Endothelial cell of umbilical vein (primary cell): Measurements from ENCODE around the gene SPAG7. TPM values are rescaled to one million over a fixed set of nuclear protein-coding genes. Genes with fewer than 3 reads are reported as not detected.

Source experiments
- BruUV-seq: library from RNA; stranded (reverse); fragments of 400-500 nt; replicated peaks from 2 replicates; lab custom pipeline; 2021; lab: Mats Ljungman, UMichigan
- CTCF ChIA-PET: fragments of 300-600, 350-600 bp; sonication (Branson Sonifier 250); formaldehyde crosslinking; loops from one replicate; lab custom pipeline; 2021; ENCODE audit warnings: antibody characterized with exemption, inconsistent platforms; lab: Charles Lee
- POLR2A ChIA-PET: fragments of 300-600, 350-600 bp; sonication (Branson Sonifier 250); formaldehyde crosslinking; loops from one replicate; lab custom pipeline; 2021; ENCODE audit warnings: antibody characterized with exemption, inconsistent platforms; lab: Charles Lee
- DNase-seq: peaks from one replicate; pipeline ENCODE4 v3.0.0-alpha.2; 2011; ENCODE audit warnings: low read depth, low spot score
- FAIRE-seq: peaks from 2 replicates; lab custom pipeline; 2011; peaks lifted over from hg19 to GRCh38; lab: Jason Lieb, UNC
- H2AFZ ChIP-seq: 2 replicates; pipeline ENCODE4 v1.6.0; 2012; ENCODE audit warnings: low read depth, low read length, control low read depth, inconsistent platforms
- H3K27ac ChIP-seq: 2 replicates; pipeline ENCODE4 v1.5.1; 2011; ENCODE audit warnings: low read depth, mild to moderate bottlenecking, control low read depth, low read length, moderate library complexity; ENCODE audit not compliant: insufficient read depth
- H3K27me3 ChIP-seq, 2 experiments: 2 replicates each; pipeline versions ENCODE4 v1.6.0 to v1.6.1; 2011; ENCODE audit warnings: low read length in 2 of 2, mixed read lengths in 1 of 2; ENCODE audit not compliant: control insufficient read depth in 2 of 2, insufficient read depth in 2 of 2
- H3K36me3 ChIP-seq, 2 experiments: 2 replicates in 1 of 2; 3 replicates in 1 of 2; pipeline ENCODE4 v1.5.1; 2011; ENCODE audit warnings: low read length in 2 of 2, mild to moderate bottlenecking in 1 of 2, moderate library complexity in 1 of 2; ENCODE audit not compliant: control insufficient read depth in 2 of 2, insufficient read depth in 2 of 2; ENCODE audit errors: extremely low read depth in 1 of 2
- H3K4me1 ChIP-seq: 3 replicates; pipeline ENCODE4 v1.5.1; 2011; ENCODE audit warnings: mild to moderate bottlenecking, low read length; ENCODE audit not compliant: control insufficient read depth, insufficient read depth; ENCODE audit errors: extremely low read depth
- H3K4me2 ChIP-seq: 2 replicates; pipeline ENCODE4 v1.6.1; 2011; ENCODE audit warnings: low read length, control low read depth, mixed read lengths; ENCODE audit not compliant: insufficient read depth
- H3K4me3 ChIP-seq, 3 experiments: fragments of 200-600 bp in 1 of 3; sonication (generic), shearing (Covaris generic) in 1 of 3; replicated peaks in 1 of 3; 2 replicates each; pipeline ENCODE4 v1.5.1; 2011 to 2016; ENCODE audit warnings: control low read depth in 3 of 3, low read length in 3 of 3, mild to moderate bottlenecking in 2 of 3, inconsistent platforms in 1 of 3, low read depth in 1 of 3, moderate library complexity in 1 of 3; ENCODE audit not compliant: insufficient read depth in 1 of 3
- H3K79me2 ChIP-seq: 2 replicates; pipeline ENCODE4 v1.6.0; 2012; ENCODE audit warnings: low read length, inconsistent platforms; ENCODE audit not compliant: control insufficient read depth, insufficient read depth
- H3K9ac ChIP-seq: replicated peaks from 2 replicates; pipeline ENCODE3; 2011; ENCODE audit warnings: low read length, control low read depth; ENCODE audit not compliant: insufficient read depth; ENCODE audit errors: extremely low read depth
- H3K9me1 ChIP-seq: replicated peaks from 3 replicates; pipeline ENCODE4 v1.6.0; 2011; ENCODE audit warnings: mild to moderate bottlenecking, low read length; ENCODE audit not compliant: control insufficient read depth, insufficient read depth; ENCODE audit errors: extremely low read depth
- H3K9me3 ChIP-seq: replicated peaks from 2 replicates; pipeline ENCODE4 v1.5.1; 2012; ENCODE audit warnings: low read length, inconsistent platforms; ENCODE audit not compliant: control insufficient read depth, insufficient read depth
- H4K20me1 ChIP-seq: replicated peaks from 2 replicates; pipeline ENCODE3; 2011; ENCODE audit warnings: mild to moderate bottlenecking, low read length; ENCODE audit not compliant: control insufficient read depth, insufficient read depth; ENCODE audit errors: extremely low read depth
- CTCF ChIP-seq, 2 donors: IDR thresholded peaks; 1 replicate in 1 of 2; 2 replicates in 1 of 2; pipeline ENCODE4 v1.5.1; 2011; ENCODE audit warnings: low read length in 2 of 2, mild to moderate bottlenecking in 2 of 2, moderate library complexity in 2 of 2, control low read depth in 1 of 2, inconsistent platforms in 1 of 2, low read depth in 1 of 2; ENCODE audit not compliant: insufficient read depth in 1 of 2; ENCODE audit errors: extremely low read depth in 1 of 2
- EZH2 ChIP-seq: IDR thresholded peaks from 2 replicates; pipeline ENCODE4 v1.6.1; 2012; ENCODE audit warnings: borderline replicate concordance, low read depth, mild to moderate bottlenecking, moderate library complexity, low read length, inconsistent platforms; ENCODE audit not compliant: severe bottlenecking
- FOS ChIP-seq: IDR thresholded peaks from 2 replicates; pipeline ENCODE4 v1.6.1; 2011; ENCODE audit warnings: mild to moderate bottlenecking, low read length, moderate library complexity, borderline replicate concordance; ENCODE audit not compliant: insufficient read depth
- GATA2 ChIP-seq: IDR thresholded peaks from 2 replicates; pipeline ENCODE4 v1.7.0; 2011; ENCODE audit warnings: low read depth, mild to moderate bottlenecking, moderate library complexity, mixed read lengths, low read length; ENCODE audit not compliant: insufficient read length, insufficient read depth
- JUN ChIP-seq: IDR thresholded peaks from 2 replicates; pipeline ENCODE4 v1.6.1; 2011; ENCODE audit warnings: borderline replicate concordance, low read depth; ENCODE audit not compliant: insufficient read length, insufficient read depth
- MAX ChIP-seq: IDR thresholded peaks from 2 replicates; pipeline ENCODE4 v1.6.1; 2011; ENCODE audit not compliant: insufficient read depth, insufficient read length
- MYC ChIP-seq: IDR thresholded peaks from one replicate; pipeline ENCODE4 v1.6.1; 2011; ENCODE audit warnings: mild to moderate bottlenecking, low read depth, low read length
- POLR2A ChIP-seq: IDR thresholded peaks from 2 replicates; pipeline ENCODE4 v1.6.1; 2012; ENCODE audit warnings: low read depth, mild to moderate bottlenecking, control low read depth, low read length
- POLR2AphosphoS5 ChIP-seq: IDR thresholded peaks from 2 replicates; pipeline ENCODE4 v1.6.1; 2012; ENCODE audit warnings: low read depth, mild to moderate bottlenecking, control low read depth, low read length, moderate library complexity; ENCODE audit not compliant: insufficient read depth
- dilution Hi-C: fragments of 300-500 bp; cut with MboI; formaldehyde crosslinking; loops from one replicate; pipeline ENCODE4 v1.15.0; 2019; ENCODE audit warnings: low sequenced_read_pairs; ENCODE audit not compliant: extremely low pct_ligation_motif_present
- intact Hi-C: fragments of 100-400 bp; cut with micrococcal nuclease; formaldehyde crosslinking; loops from one replicate; pipeline ENCODE4 v1.10.0; 2022
- polyA plus RNA-seq, 4 experiments: library from polyadenylated mRNA; depleted of rRNA in 3 of 4; stranded (reverse) in 3 of 4; unstranded in 1 of 4; fragments of >200 nt; gene quantifications; 2 replicates each; pipeline versions ENCODE4 v1.2.1 to v1.2.3, GENCODE V29; 2011 to 2012; ENCODE audit warnings: missing spikeins in 1 of 4
- total RNA-seq: library from RNA; stranded (reverse); gene quantifications from 2 replicates; pipeline ENCODE4 v1.2.3, GENCODE V29; 2021

The SPAG7 gene
- total and polyA plus RNA-seq, 2 donors (not counting 3 experiments of a cell fraction or from before 2014, with no cell fraction given) = 68.6 to 75.2 TPM

- ChIA-PET CTCF (no interaction called here), POLR2A (no interaction called here)
- dilution Hi-C loops (no loop called here), intact Hi-C loops (no loop called here)
- Histone ChIP-seq H3K27ac (no peak overlapping the region), H3K9me3 (no peaks in the 10 kb centered on the region), H4K20me1 (no peaks in the 10 kb centered on the region), H3K4me2 (no peak overlapping the region), H3K9ac (no peak overlapping the region), H3K9me1 (no peaks in the 10 kb centered on the region), H3K4me3 (no peak overlapping the region), H2AFZ (no peak overlapping the region), H3K36me3 (no peaks in the 10 kb centered on the region), H3K79me2 (peaks cover 13% of the 10 kb centered on the region), H3K27me3 (no peaks in the 10 kb centered on the region), H3K4me1 (peaks cover 9% of the 10 kb centered on the region)
- no peak for FAIRE-seq
- TF ChIP-seq MYC = no peak
- TF ChIP-seq FOS = no peak
- TF ChIP-seq POLR2A = no peak
- no peak for TF ChIP-seq MAX
- no peak for TF ChIP-seq POLR2AphosphoS5
- no peak for TF ChIP-seq GATA2
- TF ChIP-seq EZH2 = no peak
- no peak for TF ChIP-seq JUN
- TF ChIP-seq CTCF (IDR thresholded peaks at IDR 0.05; ENCODE audit: extremely low read depth in 1 of 2, insufficient read depth in 1 of 2, low read depth in 1 of 2, low read length in 2 of 2) = no peak
- no TSS peak for BruUV-seq
- DNase-seq = no peak
These were observed 26.5 kb upstream of the SPAG7 start for GRCh38 chr17:4994081-4994595.
